H1 (cell line): Measurements from ENCODE around the gene ADAM19. TPM values are rescaled to one million over a fixed set of nuclear protein-coding genes. Genes with fewer than 3 reads are reported as not detected.

Experiments
- CTCF ChIA-PET: fragments of 300-600 bp; sonication (Branson Sonifier 250); formaldehyde crosslinking; loops from one replicate; lab custom pipeline; 2021; ENCODE audit not compliant: partially characterized antibody; lab: Charles Lee
- POLR2A ChIA-PET: fragments of 300-600 bp; sonication (Branson Sonifier 250); formaldehyde crosslinking; loops from one replicate; lab custom pipeline; 2021; ENCODE audit warnings: inconsistent platforms; ENCODE audit not compliant: partially characterized antibody; lab: Charles Lee
- DNase-seq, 2 experiments: peaks; one replicate each; pipeline versions ENCODE4 v3.0.0 to v3.0.0-alpha.2; 2010 to 2022; ENCODE audit warnings: low spot score in 2 of 2, low read depth in 1 of 2, mixed read lengths in 1 of 2
- FAIRE-seq: peaks from 2 replicates; lab custom pipeline; 2011; peaks lifted over from hg19 to GRCh38; lab: Jason Lieb, UNC
- H2AFZ ChIP-seq: 2 replicates; pipeline ENCODE4 v1.8.1; 2012; ENCODE audit warnings: low read length, inconsistent platforms
- H2AK5ac ChIP-seq: 2 replicates; pipeline ENCODE4 v1.6.1; 2013; ENCODE audit warnings: low read depth, low read length
- H2BK120ac ChIP-seq: replicated peaks from 2 replicates; pipeline ENCODE3; 2013; ENCODE audit warnings: low read depth, low read length, inconsistent platforms
- H2BK12ac ChIP-seq: 2 replicates; pipeline ENCODE4 v1.6.1; 2013; ENCODE audit warnings: low read depth, low read length
- H2BK15ac ChIP-seq: 2 replicates; pipeline ENCODE4 v1.6.1; 2013; ENCODE audit warnings: low read length
- H2BK20ac ChIP-seq: 2 replicates; pipeline ENCODE4 v1.6.1; 2013; ENCODE audit warnings: low read length
- H2BK5ac ChIP-seq: 2 replicates; pipeline ENCODE4 v1.6.1; 2013; ENCODE audit warnings: low read depth, low read length
- H3K14ac ChIP-seq: 2 replicates; pipeline ENCODE4 v1.6.1; 2013; ENCODE audit warnings: inconsistent platforms; ENCODE audit not compliant: insufficient read length
- H3K18ac ChIP-seq: 2 replicates; pipeline ENCODE4 v1.6.1; 2013; ENCODE audit warnings: low read length; ENCODE audit errors: extremely low read depth
- H3K23ac ChIP-seq: 2 replicates; pipeline ENCODE4 v1.6.1; 2013; ENCODE audit warnings: inconsistent platforms; ENCODE audit not compliant: insufficient read length
- H3K23me2 ChIP-seq: 2 replicates; pipeline ENCODE4 v1.6.1; 2013; ENCODE audit warnings: low read depth, low read length
- H3K27ac ChIP-seq: 2 replicates; pipeline ENCODE4 v1.6.1; 2011; ENCODE audit warnings: low read depth, low read length, inconsistent platforms
- H3K27me3 ChIP-seq, 4 experiments: replicated peaks in 1 of 4; 1 replicate in 1 of 4; 2 replicates in 3 of 4; pipeline versions ENCODE4 v1.6.1 to v1.8.1; 2011 to 2013; ENCODE audit warnings: low read length in 3 of 4, mild to moderate bottlenecking in 3 of 4, inconsistent platforms in 2 of 4, mixed read lengths in 2 of 4, moderate library complexity in 1 of 4; ENCODE audit not compliant: control insufficient read depth in 3 of 4, insufficient read depth in 3 of 4; ENCODE audit errors: extremely low read depth in 1 of 4
- H3K36me3 ChIP-seq, 4 experiments: 2 replicates each; pipeline versions ENCODE4 v1.6.1 to v1.8.1; 2011 to 2013; ENCODE audit warnings: mild to moderate bottlenecking in 4 of 4, low read length in 3 of 4, moderate library complexity in 2 of 4, control low read depth in 1 of 4, inconsistent platforms in 1 of 4; ENCODE audit not compliant: insufficient read depth in 4 of 4, control insufficient read depth in 2 of 4
- H3K4ac ChIP-seq: replicated peaks from 2 replicates; pipeline ENCODE3; 2013; ENCODE audit warnings: low read length, low read depth, mixed read lengths, inconsistent platforms; ENCODE audit not compliant: insufficient read length
- H3K4me1 ChIP-seq, 4 experiments: replicated peaks in 1 of 4; 1 replicate in 1 of 4; 2 replicates in 3 of 4; pipeline versions ENCODE4 v1.6.1 to v1.8.1; 2011 to 2013; ENCODE audit warnings: low read length in 3 of 4, inconsistent platforms in 2 of 4, mixed read lengths in 1 of 4; ENCODE audit not compliant: insufficient read depth in 4 of 4, control insufficient read depth in 3 of 4
- H3K4me2 ChIP-seq, 2 experiments: 2 replicates each; pipeline versions ENCODE4 v1.6.1 to v1.8.1; 2011 to 2013; ENCODE audit warnings: low read depth in 2 of 2, low read length in 2 of 2, control low read depth in 1 of 2, inconsistent platforms in 1 of 2, mild to moderate bottlenecking in 1 of 2; ENCODE audit not compliant: insufficient read depth in 1 of 2
- H3K4me3 ChIP-seq, 4 experiments: fragments of 200-600, 300-600 bp in 1 of 4; sonication (generic), shearing (Covaris generic), sonication (Bioruptor Twin) in 1 of 4; 2 replicates each; pipeline versions ENCODE4 v1.5.1 to v1.8.1; 2011 to 2016; ENCODE audit warnings: low read length in 4 of 4, low read depth in 3 of 4, control low read depth in 2 of 4, inconsistent platforms in 2 of 4, mild to moderate bottlenecking in 2 of 4, mixed read lengths in 1 of 4, moderate library complexity in 1 of 4; ENCODE audit not compliant: insufficient read depth in 2 of 4; ENCODE audit errors: extremely low read depth in 1 of 4
- H3K56ac ChIP-seq: replicated peaks from 2 replicates; pipeline ENCODE3; 2013; ENCODE audit warnings: low read depth, mild to moderate bottlenecking, mixed read lengths, low read length, inconsistent platforms; ENCODE audit not compliant: insufficient read length
- H3K79me1 ChIP-seq: 2 replicates; pipeline ENCODE4 v1.6.1; 2013; ENCODE audit warnings: low read depth, low read length, control low read depth
- H3K79me2 ChIP-seq, 2 experiments: 2 replicates each; pipeline versions ENCODE4 v1.6.1 to v1.8.1; 2012 to 2013; ENCODE audit warnings: low read length in 2 of 2, mild to moderate bottlenecking in 2 of 2, inconsistent platforms in 1 of 2; ENCODE audit not compliant: insufficient read depth in 2 of 2, control insufficient read depth in 1 of 2
- H3K9ac ChIP-seq, 4 experiments: replicated peaks in 1 of 4; 1 replicate in 1 of 4; 2 replicates in 3 of 4; pipeline versions ENCODE4 v1.6.1 to v1.8.1; 2011 to 2013; ENCODE audit warnings: low read depth in 3 of 4, low read length in 3 of 4, control low read depth in 2 of 4, mild to moderate bottlenecking in 2 of 4, moderate library complexity in 2 of 4, inconsistent platforms in 1 of 4; ENCODE audit errors: extremely low read depth in 1 of 4
- H3K9me3 ChIP-seq, 2 experiments: 2 replicates each; pipeline versions ENCODE4 v1.6.1 to v1.8.1; 2012 to 2013; ENCODE audit warnings: mild to moderate bottlenecking in 2 of 2, moderate library complexity in 2 of 2, control low read depth in 1 of 2, inconsistent platforms in 1 of 2, low read depth in 1 of 2, low read length in 1 of 2, mixed read lengths in 1 of 2; ENCODE audit not compliant: insufficient read depth in 2 of 2
- H4K20me1 ChIP-seq, 2 experiments: replicated peaks in 1 of 2; 2 replicates each; pipeline versions ENCODE3 to v1.8.1; 2011 to 2013; ENCODE audit warnings: inconsistent platforms in 2 of 2, low read length in 2 of 2, mild to moderate bottlenecking in 1 of 2; ENCODE audit not compliant: insufficient read depth in 2 of 2, control insufficient read depth in 1 of 2
- H4K5ac ChIP-seq: 2 replicates; pipeline ENCODE4 v1.6.1; 2013; ENCODE audit warnings: low read length, low read depth, mixed read lengths, inconsistent platforms; ENCODE audit not compliant: insufficient read length
- H4K8ac ChIP-seq: 2 replicates; pipeline ENCODE4 v1.8.0; 2013; ENCODE audit warnings: mild to moderate bottlenecking, moderate library complexity, low read length, inconsistent platforms; ENCODE audit not compliant: insufficient read depth; ENCODE audit errors: extremely low read depth
- H4K91ac ChIP-seq: replicated peaks from 2 replicates; pipeline ENCODE3; 2013; ENCODE audit warnings: low read length, mixed read lengths, inconsistent platforms; ENCODE audit not compliant: insufficient read length
- ASH2L ChIP-seq: fragments of 200-600, 300-600 bp; sonication (generic); IDR thresholded peaks from one replicate; pipeline ENCODE4 v1.7.1; 2017; ENCODE audit warnings: low read length
- HDAC2 ChIP-seq, 2 experiments: fragments of 300-600 bp in 1 of 2; sonication (generic) in 1 of 2; IDR thresholded peaks; 2 replicates each; pipeline ENCODE4 v1.6.1; 2011 to 2012; ENCODE audit warnings: low read depth in 2 of 2, low read length in 2 of 2, mild to moderate bottlenecking in 2 of 2, moderate library complexity in 2 of 2, borderline replicate concordance in 1 of 2, inconsistent platforms in 1 of 2
- NANOG ChIP-seq: IDR thresholded peaks from 2 replicates; pipeline ENCODE4 v1.6.1; 2011; ENCODE audit warnings: low read length, low read depth, mild to moderate bottlenecking, inconsistent platforms; ENCODE audit not compliant: insufficient read depth, poor library complexity, severe bottlenecking
- PHF8 ChIP-seq: fragments of 200-600 bp; sonication (generic); conservative IDR thresholded peaks from 2 replicates; pipeline ENCODE4 v1.7.1; 2012; ENCODE audit warnings: low read depth, mild to moderate bottlenecking, inconsistent platforms, low read length, moderate library complexity
- POLR2A ChIP-seq, 2 experiments: IDR thresholded peaks; 1 replicate in 1 of 2; 2 replicates in 1 of 2; pipeline ENCODE4 v1.6.1; 2011; ENCODE audit warnings: low read depth in 2 of 2, low read length in 2 of 2, mild to moderate bottlenecking in 2 of 2; ENCODE audit errors: control extremely low read depth in 1 of 2
- RAD21 ChIP-seq, 2 experiments: IDR thresholded peaks in 1 of 2; conservative IDR thresholded peaks in 1 of 2; 2 replicates each; pipeline ENCODE4 v1.6.1; 2011; ENCODE audit warnings: low read depth in 2 of 2, low read length in 2 of 2, improper control_type of control experiment in 1 of 2, inconsistent platforms in 1 of 2, mild to moderate bottlenecking in 1 of 2, moderate library complexity in 1 of 2
- RFX5 ChIP-seq: IDR thresholded peaks from 2 replicates; pipeline ENCODE4 v1.6.1; 2011; ENCODE audit warnings: low read depth, low read length, improper control_type of control experiment, borderline replicate concordance
- RNF2 ChIP-seq: fragments of 200-900, 300-1000 bp; sonication (generic); IDR thresholded peaks from 2 replicates; pipeline ENCODE4 v1.7.1; 2016; ENCODE audit warnings: borderline replicate concordance, low read depth, mild to moderate bottlenecking, antibody characterized with exemption, low read length; ENCODE audit not compliant: poor library complexity, severe bottlenecking; ENCODE audit errors: missing control alignments
- SAP30 ChIP-seq: fragments of 300-600 bp; sonication (generic); IDR thresholded peaks from 2 replicates; pipeline ENCODE4 v1.7.1; 2012; ENCODE audit warnings: low read length, moderate library complexity, mild to moderate bottlenecking, inconsistent platforms; ENCODE audit not compliant: insufficient read depth, insufficient replicate concordance
- SIX5 ChIP-seq: IDR thresholded peaks from 2 replicates; pipeline ENCODE4 v1.6.1; 2011; ENCODE audit warnings: mild to moderate bottlenecking, low read depth, low read length
- WGBS, 2 experiments: shearing (Covaris generic) in 1 of 2; methylation state at CpG; one replicate each; pipeline versions ENCODE4 v1.1.6 to v1.1.7; 2013 to 2015; ENCODE audit warnings: low lambda C conversion rate in 2 of 2, mixed read lengths in 2 of 2, inconsistent platforms in 1 of 2, low coverage in 1 of 2, missing lambda C conversion rate in 1 of 2; ENCODE audit not compliant: insufficient replicate concordance in 2 of 2, insufficient coverage in 1 of 2, insufficient read length in 1 of 2; ENCODE audit errors: extremely low coverage in 1 of 2, missing lambda C conversion rate in 1 of 2; 5-methylcytosine and 5-hydroxymethylcytosine counted together
- polyA plus RNA-seq, 7 experiments: library from polyadenylated mRNA; depleted of rRNA in 3 of 7; stranded (reverse) in 5 of 7; unstranded in 2 of 7; fragments of >200 nt in 5 of 7; fragments of 200-250 nt in 2 of 7; gene quantifications; 1 replicate in 5 of 7; 2 replicates in 1 of 7; 4 replicates in 1 of 7; pipeline versions ENCODE4 v1.2.1 to v1.2.3, GENCODE V29; 2011 to 2013; ENCODE audit warnings: missing spikeins in 2 of 7, mixed read lengths in 2 of 7
- total RNA-seq: library from RNA; stranded (reverse); fragmentation: NEBNext Ultra II Directional; extraction: Animal tissue kit (Norgen Biotek cat#: 25700); gene quantifications from 2 replicates; pipeline ENCODE4 v1.2.1, GENCODE V29; 2021

Gene ADAM19
- total and polyA plus RNA-seq, 2 of the 8 experiments (the other 6 are each of a cell fraction or from before 2014, with no cell fraction given) = 6.5 to 22.7 TPM

- Histone ChIP-seq H3K4ac (no peak overlapping the region), H2BK12ac (no peak overlapping the region), H3K56ac (no peak overlapping the region), H2AFZ (no peak overlapping the region), H4K5ac (no peak overlapping the region), H2BK5ac (no peak overlapping the region), H3K14ac (no peak overlapping the region), H4K91ac (no peak overlapping the region), H3K79me1 (no peaks in the 10 kb centered on the region), H3K4me3 (no peak overlapping the region), H3K4me1 (no peaks in the 10 kb centered on the region), H2BK120ac (no peak overlapping the region), H3K36me3 (no peaks in the 10 kb centered on the region), H3K23ac (no peak overlapping the region), H3K27ac (no peak overlapping the region), H2AK5ac (no peak overlapping the region), H3K9me3 (no peaks in the 10 kb centered on the region), H3K9ac (no peak overlapping the region), H4K8ac (no peak overlapping the region), H3K23me2 (no peaks in the 10 kb centered on the region), H2BK15ac (no peak overlapping the region), H3K4me2 (no peak overlapping the region), H3K18ac (no peak overlapping the region), H3K79me2 (no peaks in the 10 kb centered on the region), H2BK20ac (no peak overlapping the region), H4K20me1 (no peaks in the 10 kb centered on the region), H3K27me3 (no peaks in the 10 kb centered on the region)
- CTCF ChIA-PET = interaction anchor here (1.5 kb wide), 1 partner anchor 158 kb away, joined by 4 read pairs; the partner anchor contains the start of gene LSM11
- WGBS, 2 experiments = 83% methylated on average over 1 of the region's 1 CpG; no CpG with 5 or more reads in 1 of the 2 experiments
- POLR2A ChIA-PET = no interaction called here
- DNase-seq (no peak), FAIRE-seq (no peak)
- TF ChIP-seq ASH2L = no peak
- no peak for TF ChIP-seq RFX5
- no peak for TF ChIP-seq SIX5
- no peak for TF ChIP-seq RAD21 (IDR thresholded peaks at IDR 0.05 in 1 of 2, conservative IDR thresholded peaks at IDR 0.05 in 1 of 2; ENCODE audit: low read depth in 2 of 2, low read length in 2 of 2)
- no peak for TF ChIP-seq SAP30
- TF ChIP-seq POLR2A (IDR thresholded peaks at IDR 0.05; ENCODE audit: control extremely low read depth in 1 of 2, low read depth in 2 of 2, low read length in 2 of 2) = no peak
- no peak for TF ChIP-seq NANOG
- TF ChIP-seq RNF2 = no peak
- no peak for TF ChIP-seq HDAC2 (IDR thresholded peaks at IDR 0.05; ENCODE audit: borderline replicate concordance in 1 of 2, low read depth in 2 of 2, low read length in 2 of 2)
- TF ChIP-seq PHF8 = no peak
These were observed 9.1 kb upstream of the ADAM19 start for GRCh38 chr5:157584628-157585027.
